ENCODE data around the gene UQCC2.

GRCh38 chr6:33683051-33683571 lies 28.4 kb downstream of the UQCC2 start:
- TF ChIP-seq, protein P1, sequence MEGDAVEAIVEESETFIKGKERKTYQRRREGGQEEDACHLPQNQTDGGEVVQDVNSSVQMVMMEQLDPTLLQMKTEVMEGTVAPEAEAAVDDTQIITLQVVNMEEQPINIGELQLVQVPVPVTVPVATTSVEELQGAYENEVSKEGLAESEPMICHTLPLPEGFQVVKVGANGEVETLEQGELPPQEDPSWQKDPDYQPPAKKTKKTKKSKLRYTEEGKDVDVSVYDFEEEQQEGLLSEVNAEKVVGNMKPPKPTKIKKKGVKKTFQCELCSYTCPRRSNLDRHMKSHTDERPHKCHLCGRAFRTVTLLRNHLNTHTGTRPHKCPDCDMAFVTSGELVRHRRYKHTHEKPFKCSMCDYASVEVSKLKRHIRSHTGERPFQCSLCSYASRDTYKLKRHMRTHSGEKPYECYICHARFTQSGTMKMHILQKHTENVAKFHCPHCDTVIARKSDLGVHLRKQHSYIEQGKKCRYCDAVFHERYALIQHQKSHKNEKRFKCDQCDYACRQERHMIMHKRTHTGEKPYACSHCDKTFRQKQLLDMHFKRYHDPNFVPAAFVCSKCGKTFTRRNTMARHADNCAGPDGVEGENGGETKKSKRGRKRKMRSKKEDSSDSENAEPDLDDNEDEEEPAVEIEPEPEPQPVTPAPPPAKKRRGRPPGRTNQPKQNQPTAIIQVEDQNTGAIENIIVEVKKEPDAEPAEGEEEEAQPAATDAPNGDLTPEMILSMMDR (conservative IDR thresholded peaks at IDR 0.05): no peak
- TF ChIP-seq EZH2 (IDR thresholded peaks at IDR 0.05; ENCODE audit: low read depth): no peak

Data from PC-9 (cell line).